ENCODE measurements around the gene MESD.
A peak's percentile ranks its signal among the peaks of the same experiment; 100 is the strongest.

The MESD gene

GRCh38 chr15:80989518-80990478, at the start of gene MESD:
Gene MESD, minus strand, starts transcription at chr15:80989819. Its CDS starts 28 bp downstream, at chr15:80989791.
- peak; percentile 95 for DNase-seq (ENCODE audit: low spot score)

- no peak for DNase-seq (ENCODE audit: low spot score)
Observed at GRCh38 chr15:81038975-81039607, 49.5 kb upstream of the MESD start.

GRCh38 chr15:81037952-81038743, 48.5 kb upstream of the MESD start:
- no peak for DNase-seq (ENCODE audit: low spot score)

- DNase-seq (ENCODE audit: low spot score) = no peak
Observed at GRCh38 chr15:81033508-81033907, 43.9 kb upstream of the MESD start.

- DNase-seq (ENCODE audit: low spot score) = no peak
Observed at GRCh38 chr15:81032818-81033217, 43.2 kb upstream of the MESD start.

- no peak for DNase-seq (ENCODE audit: low spot score)
Observed at GRCh38 chr15:81032355-81032754, 42.7 kb upstream of the MESD start.

GRCh38 chr15:81031203-81031602, 41.6 kb upstream of the MESD start:
- no peak for DNase-seq (ENCODE audit: low spot score)

- DNase-seq (ENCODE audit: low spot score) = no peak
Observed at GRCh38 chr15:81030301-81030750, 40.7 kb upstream of the MESD start.

GRCh38 chr15:81029414-81030300, 40.0 kb upstream of the MESD start:
- peak; percentile 40 for DNase-seq (ENCODE audit: low spot score)

- DNase-seq (ENCODE audit: low spot score) = no peak
Observed at GRCh38 chr15:81026836-81027599, 37.4 kb upstream of the MESD start.

- DNase-seq (ENCODE audit: low spot score) = no peak
Observed at GRCh38 chr15:81025721-81026370, 36.2 kb upstream of the MESD start.

- no peak for DNase-seq (ENCODE audit: low spot score)
Observed at GRCh38 chr15:81024936-81025335, 35.3 kb upstream of the MESD start.

- no peak for DNase-seq (ENCODE audit: low spot score)
Observed at GRCh38 chr15:81024265-81024872, 34.8 kb upstream of the MESD start.

GRCh38 chr15:81023483-81024264, 34.1 kb upstream of the MESD start:
- DNase-seq (ENCODE audit: low spot score) = peak; percentile 68

- no peak for DNase-seq (ENCODE audit: low spot score)
Observed at GRCh38 chr15:81021321-81021720, 31.7 kb upstream of the MESD start.

GRCh38 chr15:81018197-81018596, 28.6 kb upstream of the MESD start:
- no peak for DNase-seq (ENCODE audit: low spot score)

- no peak for DNase-seq (ENCODE audit: low spot score)
Observed at GRCh38 chr15:81016489-81017068, 27.0 kb upstream of the MESD start.
